ENCODE data around the gene IRAK3. TPM values are rescaled to one million over a fixed set of nuclear protein-coding genes. Genes with fewer than 3 reads are reported as not detected.

IRAK3 gene
- total and polyA plus RNA-seq, 2 donors (not counting 3 experiments of a cell fraction or from before 2014, with no cell fraction given): 2.3 to 8.5 TPM

DNA sequence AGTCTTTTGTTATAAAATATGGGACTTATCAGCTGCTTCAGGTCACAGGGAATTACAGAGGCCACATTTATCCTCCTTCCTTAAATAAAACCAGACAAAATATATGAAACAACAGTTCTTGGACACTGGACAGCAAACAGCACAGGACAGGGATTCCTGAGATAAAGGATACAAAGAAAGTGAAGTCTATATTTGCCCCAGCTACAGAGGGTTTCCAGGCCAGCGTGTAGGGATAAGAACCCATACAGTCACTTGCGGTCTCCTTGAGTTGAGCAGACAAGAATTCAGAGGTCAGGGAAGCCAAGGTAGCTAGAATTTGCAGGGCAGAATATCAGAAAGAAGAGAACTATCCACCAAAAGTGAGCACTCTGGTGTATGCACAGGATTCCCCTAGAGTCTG is 49.7 kb upstream of the IRAK3 start:
- ChIA-PET POLR2A (no interaction called here), CTCF (no interaction called here)
- intact Hi-C loops (cut with micrococcal nuclease) (no loop called here), dilution Hi-C loops (cut with MboI; ENCODE audit: extremely low pct_ligation_motif_present, low sequenced_read_pairs) (no loop called here)
- Histone ChIP-seq H3K36me3 (ENCODE audit: control insufficient read depth in 2 of 2, extremely low read depth in 1 of 2, insufficient read depth in 2 of 2, low read length in 2 of 2) (peaks cover 3 to 4% of the 10 kb centered on the region in 2 experiments), H3K27ac (ENCODE audit: insufficient read depth, low read depth, low read length) (no peak overlapping the region), H3K4me1 (ENCODE audit: control insufficient read depth, extremely low read depth, insufficient read depth, low read length) (peaks cover 2% of the 10 kb centered on the region), H3K9ac (replicated peaks; ENCODE audit: extremely low read depth, insufficient read depth, low read length) (no peak overlapping the region), H3K9me3 (replicated peaks; ENCODE audit: control insufficient read depth, insufficient read depth, low read length) (peaks cover 6% of the 10 kb centered on the region), H3K9me1 (replicated peaks; ENCODE audit: control insufficient read depth, extremely low read depth, insufficient read depth, low read length) (no peaks in the 10 kb centered on the region), H3K27me3 (ENCODE audit: control insufficient read depth in 2 of 2, insufficient read depth in 2 of 2, low read length in 2 of 2) (no peaks in the 10 kb centered on the region), H3K79me2 (ENCODE audit: control insufficient read depth, insufficient read depth, low read length) (peaks cover 4% of the 10 kb centered on the region), H3K4me2 (ENCODE audit: insufficient read depth, low read length) (no peak overlapping the region), H2AFZ (ENCODE audit: low read depth, low read length) (no peak overlapping the region), H3K4me3 (replicated peaks in 1 of 3; ENCODE audit: insufficient read depth in 1 of 3, low read depth in 1 of 3, low read length in 3 of 3) (no peak overlapping the region), H4K20me1 (replicated peaks; ENCODE audit: control insufficient read depth, extremely low read depth, insufficient read depth, low read length) (no peaks in the 10 kb centered on the region)
- BruUV-seq (replicated peaks): no TSS peak
- TF ChIP-seq GATA2 (IDR thresholded peaks at IDR 0.05; ENCODE audit: insufficient read depth, insufficient read length, low read depth, low read length): no peak
- TF ChIP-seq, protein P1, sequence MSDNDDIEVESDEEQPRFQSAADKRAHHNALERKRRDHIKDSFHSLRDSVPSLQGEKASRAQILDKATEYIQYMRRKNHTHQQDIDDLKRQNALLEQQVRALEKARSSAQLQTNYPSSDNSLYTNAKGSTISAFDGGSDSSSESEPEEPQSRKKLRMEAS (IDR thresholded peaks at IDR 0.05; ENCODE audit: insufficient read depth, insufficient read length): no peak
- no peak for TF ChIP-seq FOS (IDR thresholded peaks at IDR 0.05; ENCODE audit: borderline replicate concordance, insufficient read depth, low read length)
- no peak for TF ChIP-seq POLR2A (IDR thresholded peaks at IDR 0.05; ENCODE audit: low read depth, low read length)
- no peak for TF ChIP-seq POLR2AphosphoS5 (IDR thresholded peaks at IDR 0.05; ENCODE audit: insufficient read depth, low read depth, low read length)
- no peak for TF ChIP-seq EZH2 (IDR thresholded peaks at IDR 0.05; ENCODE audit: borderline replicate concordance, low read depth, low read length, severe bottlenecking)
- no peak for TF ChIP-seq JUN (IDR thresholded peaks at IDR 0.05; ENCODE audit: borderline replicate concordance, insufficient read depth, insufficient read length, low read depth)
- no peak for TF ChIP-seq MYC (IDR thresholded peaks at IDR 0.05; ENCODE audit: low read depth, low read length)
- no peak for TF ChIP-seq CTCF (IDR thresholded peaks at IDR 0.05; ENCODE audit: extremely low read depth in 1 of 2, insufficient read depth in 1 of 2, low read depth in 1 of 2, low read length in 2 of 2)
- DNase-seq (ENCODE audit: low read depth, low spot score) (no peak), FAIRE-seq (no peak)

Data from endothelial cell of umbilical vein (primary cell).